UCSD-AML1 (cell line): ENCODE data around the gene MOV10L1.

Experiments used
- DNase-seq: peaks from one replicate; lab custom pipeline; 2025; ENCODE audit not compliant: unreplicated experiment; lab: John Stamatoyannopoulos, UW

Gene MOV10L1

DNA sequence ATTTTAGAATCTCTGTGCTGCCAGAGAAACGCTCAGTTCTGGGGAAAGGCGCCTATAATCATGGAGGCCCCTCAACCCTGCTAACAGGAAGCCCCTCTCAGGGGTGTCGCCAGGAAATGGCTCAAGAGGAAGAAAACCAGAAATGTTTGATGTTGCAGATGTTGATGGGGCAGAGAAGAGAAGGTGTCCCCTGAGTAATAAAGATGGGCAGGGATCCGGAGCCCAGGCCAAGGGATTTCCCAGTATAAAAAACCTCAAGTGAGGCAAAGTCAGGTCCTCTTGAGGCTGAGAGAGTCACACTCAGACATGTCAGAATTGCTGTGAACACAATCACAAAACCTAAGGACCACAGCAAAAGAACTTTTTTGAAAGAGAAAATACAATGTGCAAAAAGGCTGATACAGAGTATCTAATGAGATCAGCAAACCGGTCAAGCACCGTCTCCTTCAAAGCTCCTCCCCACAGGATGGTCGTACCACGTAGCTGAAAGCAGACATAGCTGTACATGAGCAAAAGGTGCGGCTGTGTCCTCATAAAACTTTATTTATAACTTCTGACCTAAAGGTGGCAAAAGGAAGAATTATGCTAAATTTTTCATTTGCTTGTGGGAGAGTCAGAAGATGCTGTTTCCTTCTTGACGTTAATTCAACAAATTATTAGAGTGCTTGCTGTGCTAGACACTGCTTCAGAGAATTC is 12.2 kb downstream of the MOV10L1 start:
- DNase-seq = no peak

DNA sequence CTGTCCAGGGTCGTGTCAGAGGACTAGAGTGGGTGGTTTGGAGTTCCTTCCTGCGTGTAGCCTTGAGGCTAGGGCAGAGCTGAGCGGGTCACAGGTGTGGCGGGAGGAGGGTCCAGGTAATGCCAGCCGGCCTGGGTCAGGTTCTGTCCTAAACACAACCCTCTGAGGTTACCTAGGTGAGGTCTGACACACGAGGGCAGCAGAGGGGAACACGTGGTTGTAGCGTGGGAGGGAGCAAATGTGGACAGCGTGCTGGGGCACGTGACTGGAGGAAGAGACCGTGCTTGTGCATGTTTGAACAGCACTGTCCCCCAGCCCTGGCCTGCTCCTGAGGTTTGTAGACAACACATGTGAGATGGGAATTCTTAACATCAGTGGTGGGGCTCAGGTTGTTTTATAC is 13.1 kb downstream of the MOV10L1 start:
- DNase-seq = peak; percentile 44

DNA sequence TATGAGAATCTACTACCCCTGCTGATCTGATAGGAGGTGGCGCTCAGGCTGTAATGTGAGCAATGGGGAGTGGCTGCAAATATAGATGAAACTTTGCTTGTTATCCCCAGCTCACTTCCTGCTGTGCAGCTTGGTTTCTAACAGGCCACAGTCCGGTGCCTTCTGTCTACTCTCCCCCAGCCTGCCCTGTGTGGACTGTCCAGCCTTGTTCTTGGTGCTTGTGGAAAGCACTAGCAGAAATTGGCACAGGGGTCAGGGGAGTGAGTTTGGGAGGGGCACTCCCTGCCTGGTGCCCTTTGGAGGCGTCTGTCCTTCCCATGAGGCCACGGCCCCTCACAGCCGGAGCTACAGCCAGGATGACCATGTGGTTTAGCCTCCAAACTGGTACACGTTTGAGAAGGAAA is 14.3 kb downstream of the MOV10L1 start:
- DNase-seq = peak; percentile 37

DNA sequence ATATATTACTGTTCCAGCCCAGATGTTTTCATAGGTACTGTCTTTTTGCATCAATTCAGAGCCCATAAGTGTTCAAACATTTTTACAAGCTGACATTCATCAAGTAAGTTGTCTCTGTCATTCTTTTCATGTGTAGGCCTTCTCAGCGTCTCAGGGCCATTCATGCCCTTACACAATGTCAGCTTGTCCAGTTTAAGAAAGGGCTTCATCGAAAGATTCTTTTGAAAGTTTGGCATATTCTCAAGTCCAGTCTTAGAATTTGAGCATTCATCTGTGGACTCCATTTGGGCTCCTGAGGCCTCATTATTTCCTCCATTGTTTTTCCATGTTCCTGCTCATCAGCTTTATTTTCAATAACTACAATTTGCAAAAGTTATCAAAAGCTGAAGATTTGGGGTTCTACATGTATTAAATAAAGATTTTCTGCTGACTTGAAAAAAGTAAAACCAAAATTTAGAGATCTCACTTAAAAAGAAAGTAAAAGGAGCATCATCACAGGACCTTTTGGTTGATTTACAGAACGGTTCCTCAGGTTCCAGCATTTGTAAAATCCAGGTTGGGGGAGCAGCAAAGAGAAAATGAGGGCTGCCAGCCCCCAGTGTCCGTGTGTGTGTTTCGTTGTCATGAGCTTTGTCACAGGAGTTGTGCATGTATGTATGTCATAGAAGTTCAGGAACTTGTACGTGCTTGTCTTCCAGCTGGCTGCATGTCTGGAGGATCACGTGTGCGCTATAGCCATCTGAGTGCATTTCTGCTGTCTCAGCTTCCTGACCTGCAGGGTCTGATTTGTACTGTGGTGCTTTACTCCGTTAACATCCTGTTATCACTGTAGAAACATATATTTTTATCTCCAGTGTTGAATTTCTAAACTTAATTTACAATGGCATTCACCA is 15.6 kb downstream of the MOV10L1 start:
- peak; percentile 52 for DNase-seq

DNA sequence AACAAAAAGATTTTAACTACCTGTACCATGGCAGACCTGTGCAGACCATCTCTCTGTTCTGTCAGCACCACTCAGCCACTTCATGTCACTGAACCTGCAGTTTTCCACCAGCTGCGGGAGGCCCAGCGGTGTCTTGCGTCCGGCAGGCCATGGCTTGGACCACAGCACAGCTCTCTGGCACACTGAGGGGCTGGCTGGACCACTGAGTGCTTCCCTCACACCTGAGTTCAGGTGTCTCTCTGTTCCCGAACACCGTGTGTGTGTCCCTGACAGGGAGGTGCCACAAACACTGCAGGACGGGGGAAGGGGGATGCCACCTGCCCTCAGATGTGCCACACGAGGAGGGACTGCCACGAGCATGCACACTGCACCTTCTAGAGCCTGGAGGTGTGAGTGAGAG is 17.7 kb downstream of the MOV10L1 start:
- no peak for DNase-seq

DNA sequence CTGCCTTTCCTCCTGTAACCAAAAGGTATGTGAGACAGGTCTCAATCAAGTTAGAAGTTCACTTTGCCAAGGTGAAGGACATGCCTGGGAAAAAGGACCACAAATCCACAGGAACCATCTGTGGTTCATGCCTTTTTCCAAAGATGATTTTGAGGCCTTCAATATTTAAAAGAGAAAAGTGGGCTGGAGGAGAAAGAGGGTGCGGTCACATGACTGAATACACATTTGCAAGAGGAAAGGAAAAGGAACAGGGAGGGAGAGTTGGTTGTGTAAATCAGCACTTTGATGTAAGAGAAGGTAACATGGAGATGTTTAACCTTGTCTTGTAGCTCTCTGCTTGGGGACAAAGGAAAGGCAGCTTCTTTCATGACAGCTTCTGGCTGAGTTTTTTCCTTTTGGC is 21.2 kb downstream of the MOV10L1 start:
- no peak for DNase-seq

DNA sequence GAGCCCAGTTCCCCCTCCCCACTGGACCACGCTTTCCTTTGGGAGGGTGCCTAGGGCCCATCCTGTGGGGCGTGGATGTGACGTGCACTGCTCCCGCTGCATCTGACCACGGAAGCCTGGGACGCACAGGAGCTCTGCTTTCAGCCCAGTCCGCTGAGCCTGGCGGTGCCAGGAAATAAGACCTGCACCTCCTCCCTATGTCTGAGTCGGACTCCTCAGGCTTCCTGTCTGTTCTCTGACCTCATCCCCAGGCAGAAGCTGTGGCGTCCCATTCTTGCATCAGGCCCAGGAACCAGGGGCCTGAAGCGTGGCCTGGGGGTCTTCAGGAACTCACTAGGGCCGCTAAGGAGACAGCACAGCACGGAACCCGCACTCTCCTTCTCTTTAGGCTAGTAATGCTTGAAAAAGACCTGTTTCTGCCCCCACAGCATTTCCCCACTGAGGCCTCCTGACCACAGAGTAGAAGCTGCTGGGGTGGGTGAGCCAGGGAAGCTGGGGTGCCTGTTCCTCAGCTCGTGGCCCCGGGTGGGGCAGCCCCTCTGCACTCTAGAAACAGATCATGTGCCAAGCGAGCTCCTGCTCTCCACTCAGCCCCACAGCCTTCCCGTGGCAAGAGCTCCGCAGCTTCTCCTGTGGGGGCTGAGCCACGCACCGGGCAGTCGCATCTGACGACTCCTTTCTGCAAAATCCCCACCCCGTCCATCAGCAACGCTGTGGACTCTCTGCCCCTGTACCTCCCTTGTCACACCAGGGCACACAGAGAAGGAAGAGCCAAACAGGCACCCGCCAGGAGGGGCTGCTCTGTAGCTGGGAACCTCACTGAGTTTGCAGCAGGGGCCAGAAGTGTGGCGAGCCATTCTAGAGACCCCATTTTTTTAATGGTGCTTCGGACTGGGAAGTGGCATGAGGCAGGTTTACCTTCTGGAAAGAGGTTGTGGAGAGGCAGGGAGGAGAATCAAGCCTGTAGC is 22.6 kb downstream of the MOV10L1 start:
- DNase-seq = peak; percentile 86

DNA sequence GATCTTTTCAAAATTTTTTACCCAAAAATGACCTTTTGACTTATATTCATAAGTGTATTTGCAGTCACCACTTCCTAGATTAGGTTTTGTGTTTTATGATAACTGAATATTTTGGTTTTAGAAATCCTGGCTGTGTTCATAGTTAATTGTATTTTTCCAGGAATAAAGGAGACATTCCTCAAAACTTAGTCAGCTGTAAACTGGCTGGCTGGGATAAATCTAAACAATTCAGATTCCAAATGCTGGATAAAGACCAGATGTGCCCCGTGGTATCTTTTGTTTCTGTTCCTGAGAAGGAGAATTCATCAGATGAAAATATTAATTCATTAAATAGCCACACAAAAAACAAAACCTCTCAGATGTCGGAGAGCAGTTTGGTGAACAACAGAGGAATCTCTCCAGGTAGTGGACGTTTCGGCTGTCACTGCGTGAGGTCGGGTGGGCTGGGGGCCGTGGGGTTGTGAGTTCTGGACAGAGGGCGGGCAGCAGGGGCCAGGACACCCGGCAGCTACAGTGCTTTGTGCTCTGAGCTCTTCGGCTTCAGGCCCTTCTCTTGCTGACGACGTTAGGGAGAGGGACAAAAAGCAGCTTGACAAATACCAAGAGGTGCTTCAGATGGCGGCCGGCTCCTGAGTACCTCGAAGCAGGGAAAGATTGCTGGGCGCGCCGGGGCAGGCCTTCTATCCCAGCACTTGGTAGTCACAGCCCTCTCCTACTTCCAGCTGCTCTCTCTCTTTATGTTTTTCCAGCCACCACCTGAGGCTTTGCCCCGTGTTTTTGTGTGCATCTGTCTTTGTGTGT is 24.6 kb downstream of the MOV10L1 start:
- DNase-seq = no peak

DNA sequence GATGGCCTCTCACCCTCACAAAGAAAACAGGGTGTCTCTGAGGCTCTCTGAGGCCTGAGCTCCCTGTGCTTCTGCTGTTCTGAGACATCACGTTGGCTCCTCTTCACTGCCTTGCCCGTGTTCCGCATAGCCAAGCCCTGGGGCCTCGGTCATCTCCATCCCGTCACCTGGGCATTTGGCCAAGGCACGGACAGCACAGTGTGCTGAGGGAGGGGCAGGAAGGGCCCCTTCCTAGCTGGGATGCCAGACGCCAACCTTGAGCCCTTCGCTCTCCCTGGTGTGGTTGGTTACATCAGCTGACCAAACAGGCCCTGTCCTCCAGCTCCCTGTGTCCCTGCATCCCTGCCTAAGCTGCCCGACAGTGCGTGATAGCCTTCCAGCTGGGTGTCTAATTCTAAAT is 25.9 kb downstream of the MOV10L1 start:
- no peak for DNase-seq

DNA sequence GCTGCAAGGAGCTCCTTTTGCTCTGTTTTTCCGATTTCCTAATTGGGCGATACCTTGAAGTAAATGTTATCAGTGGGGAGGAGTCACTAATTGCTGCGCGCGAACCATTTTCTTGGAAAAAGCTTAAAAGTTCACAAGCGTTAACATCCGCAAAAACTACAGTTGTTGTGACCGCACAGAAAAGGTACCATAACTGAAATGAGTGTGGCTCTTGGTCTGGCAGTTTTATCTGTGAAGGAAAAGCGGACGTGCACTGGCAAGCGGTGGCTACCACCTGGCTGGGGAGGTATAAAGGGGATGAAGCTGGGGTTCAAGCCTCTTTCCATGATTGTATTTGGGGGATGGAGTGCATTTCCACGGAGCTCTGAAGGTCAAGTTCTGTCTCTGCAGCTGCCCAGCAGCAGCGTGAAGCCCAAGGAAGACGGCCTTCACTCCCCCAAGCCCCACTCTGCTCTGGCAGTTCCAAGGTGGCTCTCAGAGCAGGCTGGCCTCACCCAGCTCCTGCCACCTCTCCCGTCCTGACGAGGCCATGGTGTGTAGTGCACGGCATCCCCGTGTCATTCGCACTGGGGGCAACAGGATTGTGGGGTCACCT is 27.5 kb downstream of the MOV10L1 start:
- no peak for DNase-seq

DNA sequence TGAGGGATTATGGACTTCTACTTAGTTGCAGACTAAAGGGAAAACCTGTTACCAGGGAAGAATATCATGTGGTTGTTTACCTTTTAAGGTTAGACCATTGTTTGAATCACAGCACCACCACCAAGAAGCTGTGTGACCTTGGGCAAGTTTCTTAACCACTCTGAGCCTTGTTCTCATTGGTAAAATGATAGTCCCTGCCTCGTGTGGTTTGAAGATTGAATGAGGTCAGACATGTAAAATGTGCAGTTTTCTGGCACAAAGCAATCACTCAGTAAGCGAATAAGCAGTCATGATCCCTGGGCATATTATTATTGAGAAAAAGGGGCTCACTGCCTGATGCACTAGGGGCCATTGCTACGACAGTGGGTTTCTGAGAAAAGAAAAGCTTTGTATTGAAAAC is 28.3 kb downstream of the MOV10L1 start:
- no peak for DNase-seq

DNA sequence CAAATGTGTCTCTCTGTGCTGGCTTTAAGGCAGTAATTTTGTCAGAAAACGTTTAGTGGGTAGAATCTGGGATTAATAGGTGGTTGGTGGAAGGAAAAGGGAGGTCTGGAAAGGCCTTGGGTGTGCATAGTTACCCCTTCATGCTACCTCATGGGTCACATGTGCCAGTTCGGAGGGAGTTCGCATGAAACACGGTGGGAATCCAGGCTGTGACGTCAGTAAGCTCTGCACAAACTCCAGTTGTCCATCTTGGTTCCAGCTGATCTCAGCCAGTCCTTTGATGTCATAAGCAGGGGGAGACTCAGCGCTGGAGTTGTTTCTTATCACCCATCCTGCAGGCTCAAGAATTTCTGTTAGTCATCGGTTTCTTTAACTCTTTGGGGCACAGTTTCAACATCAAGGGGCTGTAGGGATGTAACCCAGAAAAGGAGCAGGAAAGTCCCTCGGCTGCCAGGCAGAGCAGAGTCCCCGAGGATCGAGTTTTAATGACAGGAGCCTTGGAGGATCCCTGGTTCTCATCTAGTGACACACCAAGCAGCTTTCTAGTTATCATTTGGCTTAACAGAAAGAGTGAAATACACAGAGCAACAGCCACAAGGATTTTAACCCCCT is 28.9 kb downstream of the MOV10L1 start:
- DNase-seq = peak; percentile 51

DNA sequence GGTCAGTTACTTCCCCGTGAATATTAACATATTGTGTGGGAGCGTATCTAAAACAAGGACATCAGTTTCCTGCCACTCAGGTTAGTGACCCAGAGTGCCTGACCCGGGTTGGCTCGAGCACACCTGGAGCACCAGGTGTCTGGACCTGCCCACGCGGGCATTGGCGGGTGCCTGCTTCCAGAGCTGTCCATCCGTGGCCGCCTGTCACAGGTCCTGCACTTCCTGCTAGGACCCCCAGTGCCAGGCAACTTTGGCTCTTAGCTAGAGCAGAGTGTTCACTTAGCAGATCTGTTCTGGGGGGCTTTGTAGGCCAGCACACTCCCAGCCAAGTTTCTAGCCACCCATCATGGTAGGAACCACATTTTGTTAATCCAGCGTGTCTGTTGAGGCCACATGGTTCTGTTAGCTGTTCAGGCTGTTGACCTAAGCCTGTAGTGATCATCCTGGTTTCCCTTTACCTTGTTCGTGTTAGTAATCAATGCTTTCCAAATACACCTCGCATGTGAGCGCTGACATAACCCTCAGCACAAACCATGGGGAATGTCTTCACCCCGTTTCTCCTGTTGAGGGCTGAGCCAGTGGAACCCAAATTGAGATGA is 29.5 kb downstream of the MOV10L1 start:
- no peak for DNase-seq

DNA sequence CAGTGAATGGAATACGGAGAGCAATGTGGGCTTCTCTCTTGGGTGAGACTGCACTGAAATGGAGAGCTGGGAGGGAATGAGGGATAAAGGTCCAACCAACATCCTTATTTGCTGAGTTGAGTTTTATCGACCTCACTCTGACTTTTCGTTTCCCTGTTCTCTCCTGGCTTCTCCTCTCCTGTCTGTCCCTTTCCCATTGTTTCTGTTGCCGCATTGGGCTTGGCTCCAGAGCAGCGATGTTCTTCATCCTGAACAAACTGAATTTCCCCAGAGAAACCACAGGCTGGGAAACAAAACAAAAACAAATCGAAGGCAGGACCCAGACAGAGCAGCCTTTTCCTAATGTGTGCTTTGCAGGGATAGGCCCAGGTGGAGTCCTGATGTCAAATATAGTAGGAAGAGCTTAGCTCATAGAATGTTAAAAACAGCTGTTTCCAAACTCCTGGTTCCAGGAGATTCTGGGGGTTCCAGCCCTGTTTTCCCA is 30.0 kb downstream of the MOV10L1 start:
- no peak for DNase-seq

DNA sequence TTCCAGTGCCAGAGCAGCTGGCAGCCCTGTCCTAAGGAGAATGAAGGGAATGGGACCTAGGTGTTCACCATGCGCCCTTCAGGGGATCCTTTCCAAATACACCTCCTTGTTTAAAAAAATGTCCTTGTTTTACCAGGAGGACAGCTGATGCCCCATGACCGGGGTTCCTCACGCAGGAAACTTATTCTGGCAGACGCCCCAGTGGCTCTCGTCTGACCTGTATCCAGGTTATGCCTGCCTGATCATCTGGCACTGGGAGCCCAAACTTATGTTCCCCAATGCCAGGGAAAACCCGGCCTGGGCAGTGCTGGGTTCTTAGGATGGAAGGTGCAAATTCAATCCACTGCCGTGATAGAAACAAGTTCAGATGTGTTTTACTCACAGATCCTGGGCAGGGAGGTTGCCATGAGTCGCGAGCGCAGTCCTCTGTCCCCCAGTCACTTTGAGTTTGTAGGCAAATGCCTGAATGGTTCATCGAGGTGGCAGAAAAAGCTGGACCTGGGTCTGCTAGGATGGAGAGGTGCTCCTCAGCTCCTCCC is 31.5 kb downstream of the MOV10L1 start:
- DNase-seq = no peak

DNA sequence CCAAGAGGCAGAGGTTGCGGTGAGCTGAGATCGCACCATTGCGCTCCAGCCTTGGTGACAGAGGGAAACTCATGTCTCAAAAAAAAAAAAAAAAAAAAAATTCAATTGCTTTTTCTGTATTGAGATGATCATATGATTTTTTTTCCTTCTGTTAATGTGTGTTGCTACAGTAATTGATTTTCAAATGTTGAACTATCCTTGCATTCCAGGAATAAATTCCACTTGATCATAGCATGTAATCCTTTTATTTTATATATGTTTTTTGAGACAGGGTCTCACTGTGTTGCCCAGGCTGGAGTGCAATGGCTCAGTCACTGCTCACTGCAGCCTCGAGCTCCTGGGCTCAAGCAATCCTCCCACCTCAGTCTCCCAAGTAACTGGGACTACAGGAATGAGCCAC is 33.3 kb downstream of the MOV10L1 start:
- no peak for DNase-seq

DNA sequence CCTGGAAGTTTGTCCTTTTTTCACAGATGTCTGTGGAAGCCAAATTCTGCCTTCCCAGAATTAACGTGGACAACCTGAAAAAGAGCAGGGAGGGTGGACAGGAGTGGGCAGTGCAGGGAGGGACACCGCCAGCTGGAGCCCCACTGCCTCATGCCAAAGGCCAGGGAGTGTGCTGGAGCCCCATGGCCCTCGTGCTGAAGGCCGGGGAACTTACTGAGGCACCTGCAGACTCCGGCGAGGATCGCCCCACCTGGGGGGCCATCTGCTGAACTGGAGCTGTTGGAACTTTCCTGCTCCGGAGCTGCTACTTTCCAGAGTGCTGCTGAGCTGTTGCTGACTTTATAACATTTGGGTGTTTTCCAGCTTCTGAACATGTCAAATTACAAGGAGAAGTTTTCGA is 35.2 kb downstream of the MOV10L1 start:
- no peak for DNase-seq

DNA sequence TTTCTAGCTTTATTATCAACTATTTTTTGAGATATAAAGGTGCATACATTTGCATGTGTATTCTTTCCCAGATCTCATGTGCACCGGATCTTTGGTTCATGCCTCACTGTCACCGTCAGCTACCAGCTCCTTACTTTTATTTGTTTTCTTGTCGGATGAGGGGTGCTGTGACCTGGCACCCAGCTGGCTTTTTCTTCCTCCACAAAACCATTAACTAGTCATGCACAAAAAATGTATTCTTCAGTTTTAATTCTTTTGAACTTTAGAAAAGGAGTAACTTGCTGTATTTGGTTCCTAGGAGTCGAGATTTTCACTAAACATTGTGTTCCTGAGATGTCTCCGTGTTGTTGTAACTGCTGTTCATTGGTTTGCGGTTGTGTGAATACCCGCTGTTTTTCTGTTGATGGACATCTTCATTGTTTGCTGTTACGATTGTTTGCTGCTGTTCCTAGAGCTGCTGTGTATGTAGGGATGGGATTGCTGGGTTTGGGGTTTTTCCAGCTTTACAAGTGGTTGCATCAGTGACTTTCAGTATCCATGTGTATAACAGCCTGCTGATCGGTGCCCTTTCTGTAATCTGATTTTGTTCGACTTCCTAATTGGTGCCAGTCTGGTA is 39.4 kb downstream of the MOV10L1 start:
- no peak for DNase-seq
